ENCODE data around the gene AFAP1L2.

The AFAP1L2 gene

DNA sequence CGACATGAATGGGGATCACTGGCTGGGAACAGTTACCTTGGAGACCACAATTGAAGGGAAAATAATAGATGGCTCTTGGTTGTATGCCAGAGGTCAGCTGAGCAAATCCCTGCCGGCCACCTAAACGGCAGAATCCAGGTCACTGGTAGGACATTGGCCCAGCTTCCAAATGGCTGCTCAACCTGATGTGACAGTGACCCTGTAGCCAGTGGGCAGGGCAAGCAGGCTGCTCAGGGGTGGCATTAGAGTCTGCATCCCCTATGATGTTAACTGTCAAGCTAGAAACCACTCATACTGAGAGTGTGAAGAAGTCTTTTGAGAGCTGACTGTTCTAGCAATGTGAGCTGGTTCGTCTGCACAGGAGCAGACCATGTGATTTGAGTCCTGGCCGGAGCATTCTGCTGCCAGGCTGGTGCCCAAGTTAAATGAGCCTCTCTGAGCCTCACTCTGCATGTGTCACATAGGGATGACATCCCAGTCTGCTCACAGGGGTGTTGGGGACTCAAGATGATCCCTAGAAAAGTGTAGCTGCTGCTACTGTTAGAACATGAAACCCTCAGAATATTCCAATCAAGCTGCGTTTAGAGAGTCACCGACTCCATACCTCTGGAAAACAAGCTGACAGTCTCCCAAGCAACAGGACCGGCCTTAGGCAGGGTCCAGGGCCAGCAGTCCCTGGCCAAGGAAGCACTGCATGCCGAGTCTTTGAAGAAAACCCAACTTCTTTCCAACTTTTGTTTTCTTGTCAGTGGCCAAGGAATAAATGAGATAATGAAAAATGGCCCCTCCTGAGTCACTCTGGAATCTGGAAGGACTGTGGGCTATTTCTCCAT is 95.6 kb downstream of the AFAP1L2 start:
- no peak for DNase-seq

GRCh38 chr10:114307731-114308130 is 96.6 kb downstream of the AFAP1L2 start:
- no peak for DNase-seq

GRCh38 chr10:114306116-114306973 is 98.0 kb downstream of the AFAP1L2 start:
- no peak for DNase-seq

- DNase-seq, result no peak
Measured at GRCh38 chr10:114305521-114305925, 98.8 kb downstream of the AFAP1L2 start.

DNA sequence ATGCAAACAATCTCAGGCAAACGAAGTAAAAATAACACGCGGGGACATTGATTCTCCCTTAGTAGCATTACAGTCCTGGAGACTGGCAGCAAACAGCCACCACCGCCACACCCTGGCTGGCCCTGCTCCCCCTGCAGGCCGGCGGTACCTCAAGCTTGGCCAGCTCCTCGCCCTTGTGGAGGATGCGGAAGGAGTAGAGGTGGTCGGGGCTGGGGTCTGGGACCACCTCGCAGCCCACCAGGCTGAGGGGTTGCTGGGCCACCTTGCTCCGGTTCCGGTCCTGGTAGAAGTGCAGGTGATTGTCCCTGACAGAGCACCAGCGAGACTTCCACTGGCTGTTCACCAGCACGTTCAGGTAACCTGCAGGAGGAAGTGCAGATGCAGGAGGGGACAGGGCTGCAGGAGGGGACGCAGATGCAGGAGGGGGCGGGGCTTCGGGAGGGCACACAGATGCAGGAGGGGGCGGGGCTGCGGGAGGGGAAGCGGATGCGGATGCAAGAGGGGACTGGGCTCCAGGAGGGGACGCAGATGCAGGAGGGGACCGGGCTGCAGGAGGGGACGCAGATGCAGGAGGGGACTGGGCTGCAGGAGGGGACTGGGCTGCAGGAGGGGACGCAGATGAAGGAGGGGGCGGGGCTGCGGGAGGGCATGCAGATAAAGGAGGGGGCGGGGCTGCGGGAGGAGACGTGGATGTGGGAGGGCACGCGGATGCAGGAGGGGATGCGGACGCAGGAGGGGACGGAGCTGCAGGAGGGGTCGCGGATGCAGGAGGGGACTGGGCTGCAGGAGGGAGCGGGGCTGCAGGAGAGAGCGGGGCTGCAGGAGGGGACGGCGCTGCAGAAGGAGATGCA is 99.5 kb downstream of the AFAP1L2 start:
- DNase-seq, result no peak

GRCh38 chr10:114304017-114304570 is 100.2 kb downstream of the AFAP1L2 start:
- no peak for DNase-seq

DNA sequence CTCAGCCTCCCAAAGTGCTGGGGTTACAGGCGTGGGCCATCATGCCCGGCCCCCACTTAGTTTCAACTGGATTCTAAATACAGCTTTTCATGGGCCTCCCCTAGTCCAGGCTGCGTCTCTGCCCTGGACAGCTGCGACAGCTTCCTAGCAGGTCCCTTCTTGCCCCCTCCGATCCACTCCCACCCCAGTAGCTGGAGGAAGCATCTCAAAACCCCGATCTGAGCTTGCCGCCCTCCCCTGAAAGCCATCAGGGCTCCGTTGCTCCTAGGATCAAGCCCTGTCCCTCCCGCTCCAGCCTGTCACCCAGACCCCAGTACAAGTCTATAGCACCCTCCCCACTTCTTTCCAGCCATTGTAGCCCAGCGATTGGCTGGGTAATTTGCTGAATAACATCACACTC is 100.7 kb downstream of the AFAP1L2 start:
- DNase-seq, result no peak

GRCh38 chr10:114301951-114302710 is 102.2 kb downstream of the AFAP1L2 start:
- DNase-seq, result no peak

- DNase-seq, result no peak
Measured at GRCh38 chr10:114301177-114301576, 103.1 kb downstream of the AFAP1L2 start.

DNA sequence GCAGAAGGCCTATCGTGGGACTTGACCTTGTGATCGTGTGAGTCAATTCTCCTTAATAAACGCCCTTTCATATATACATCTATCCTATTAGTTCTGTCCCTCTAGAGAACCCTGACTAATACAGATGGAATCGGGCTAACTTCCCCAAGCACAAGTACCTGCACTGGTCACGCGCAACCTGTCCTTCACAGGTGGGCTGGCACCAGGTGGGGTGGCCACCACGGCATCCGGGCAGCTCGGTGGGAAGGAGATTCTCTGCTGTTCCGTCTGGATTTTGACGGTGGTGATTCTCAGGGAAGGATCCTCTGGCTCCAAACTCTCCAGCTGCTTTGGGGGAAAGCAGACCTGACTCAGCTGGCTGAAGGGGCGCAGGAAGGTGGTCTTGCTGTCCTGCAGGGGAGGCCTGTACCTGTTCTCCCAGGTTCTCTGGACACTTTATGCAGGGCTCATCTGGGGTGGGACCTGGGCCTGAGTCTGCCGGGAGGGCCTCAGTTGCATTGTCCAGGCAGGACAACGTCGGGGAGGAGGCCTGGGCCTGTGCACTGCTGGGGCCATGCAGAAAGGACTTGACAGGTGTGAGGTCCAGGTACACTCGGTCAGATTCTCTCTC is 104.2 kb downstream of the AFAP1L2 start:
- DNase-seq, result no peak

- no peak for DNase-seq
Measured at GRCh38 chr10:114297136-114297705, 107.1 kb downstream of the AFAP1L2 start.

- DNase-seq, result no peak
Measured at GRCh38 chr10:114295393-114295792, 108.9 kb downstream of the AFAP1L2 start.

GRCh38 chr10:114294549-114294948 is 109.8 kb downstream of the AFAP1L2 start:
- no peak for DNase-seq

GRCh38 chr10:114293075-114293474 is 111.2 kb downstream of the AFAP1L2 start:
- DNase-seq, result no peak

- no peak for DNase-seq
Measured at GRCh38 chr10:114291516-114291915, 112.8 kb downstream of the AFAP1L2 start.

DNA sequence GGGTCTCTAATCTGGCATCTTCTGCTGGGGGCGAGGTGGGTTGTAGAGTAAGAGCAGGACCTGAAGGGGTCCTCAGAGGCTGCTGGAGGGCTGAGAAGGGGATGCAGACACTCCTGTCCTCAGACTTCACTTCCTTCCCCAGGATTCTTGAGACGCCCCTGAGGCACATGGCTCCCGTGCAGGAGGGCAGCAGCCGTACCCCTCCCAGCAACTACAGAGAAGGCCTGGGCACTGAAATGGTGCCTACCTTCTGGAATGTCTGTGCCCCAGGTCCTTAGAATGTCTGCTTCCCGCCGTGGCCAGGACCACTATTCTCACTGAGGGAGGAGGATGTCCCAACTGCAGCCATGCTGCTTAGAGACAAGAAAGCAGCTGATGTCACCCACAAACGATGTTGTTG is 113.2 kb downstream of the AFAP1L2 start:
- no peak for DNase-seq

- DNase-seq, result no peak
Measured at GRCh38 chr10:114290038-114290437, 114.3 kb downstream of the AFAP1L2 start.

DNA sequence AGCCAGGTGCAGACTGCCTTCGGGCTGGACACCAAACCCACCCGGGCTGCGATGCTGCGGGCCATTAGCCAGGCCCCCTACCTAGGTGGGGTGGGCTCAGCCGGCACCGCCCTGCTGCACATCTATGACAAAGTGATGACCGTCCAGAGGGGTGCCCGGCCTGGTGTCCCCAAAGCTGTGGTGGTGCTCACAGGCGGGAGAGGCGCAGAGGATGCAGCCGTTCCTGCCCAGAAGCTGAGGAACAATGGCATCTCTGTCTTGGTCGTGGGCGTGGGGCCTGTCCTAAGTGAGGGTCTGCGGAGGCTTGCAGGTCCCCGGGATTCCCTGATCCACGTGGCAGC is 115.2 kb downstream of the AFAP1L2 start:
- no peak for DNase-seq

GRCh38 chr10:114288424-114289095 is 115.7 kb downstream of the AFAP1L2 start:
- DNase-seq, result no peak

GRCh38 chr10:114286921-114287320 is 117.4 kb downstream of the AFAP1L2 start:
- no peak for DNase-seq

All from SIG-M5 (cell line).